ENCODE data around the gene FASN. TPM values are rescaled to one million over a fixed set of nuclear protein-coding genes. Genes with fewer than 3 reads are reported as not detected.

FASN gene
- total and polyA plus RNA-seq, 2 of the 13 experiments (the other 11 are each of a cell fraction or from before 2014, with no cell fraction given) = 51.7 to 101 TPM

- no peak for TF ChIP-seq IKZF4 (CRISPR knock-in tag; IDR thresholded peaks at IDR 0.05; ENCODE audit: borderline replicate concordance, low read depth, not compliant biosample characterization)
- TF ChIP-seq MIER3 (CRISPR knock-in tag; IDR thresholded peaks at IDR 0.05; ENCODE audit: borderline replicate concordance) = no peak
- TF ChIP-seq DRAP1 (CRISPR knock-in tag; IDR thresholded peaks at IDR 0.05) = no peak
- no peak for TF ChIP-seq PATZ1 (CRISPR knock-in tag; IDR thresholded peaks at IDR 0.05)
- no peak for TF ChIP-seq SOX13 (IDR thresholded peaks at IDR 0.05)
- no peak for TF ChIP-seq SOX13 (CRISPR knock-in tag; conservative IDR thresholded peaks at IDR 0.05 in 1 of 2, IDR thresholded peaks at IDR 0.05 in 1 of 2)
- TF ChIP-seq ZNF296 (CRISPR knock-in tag; conservative IDR thresholded peaks at IDR 0.05) = peak; percentile 79
- no peak for TF ChIP-seq PITX1 (CRISPR knock-in tag; IDR thresholded peaks at IDR 0.05)
- no peak for TF ChIP-seq ZNF678 (CRISPR knock-in tag; IDR thresholded peaks at IDR 0.05)
- no peak for TF ChIP-seq ZNF644 (CRISPR knock-in tag; IDR thresholded peaks at IDR 0.05; ENCODE audit: low read depth)
- no peak for TF ChIP-seq IKZF1 (IDR thresholded peaks at IDR 0.05)
- TF ChIP-seq ZNF7 (CRISPR knock-in tag; IDR thresholded peaks at IDR 0.05) = no peak
- TF ChIP-seq ZNF20 (CRISPR knock-in tag; IDR thresholded peaks at IDR 0.05) = no peak
- no peak for TF ChIP-seq HNRNPH1 (optimal IDR thresholded peaks at IDR 0.05; ENCODE audit: low read depth, low read length)
- no peak for TF ChIP-seq POLR2AphosphoS2 (IDR thresholded peaks at IDR 0.05; ENCODE audit: low read depth, low read length)
- no peak for TF ChIP-seq ZSCAN20 (CRISPR knock-in tag; IDR thresholded peaks at IDR 0.05; ENCODE audit: borderline replicate concordance)
- peak; percentile 78 for TF ChIP-seq RBFOX2 (IDR thresholded peaks at IDR 0.05; ENCODE audit: low read depth, low read length)
- 0 out of 2 replicates have a peak, but pooled peaks have one; percentile 62 for TF ChIP-seq ZNF232 (CRISPR knock-in tag; IDR thresholded peaks at IDR 0.05; ENCODE audit: borderline replicate concordance)
- TF ChIP-seq ESRRA (CRISPR knock-in tag; IDR thresholded peaks at IDR 0.05; ENCODE audit: low read depth) = 0 out of 2 replicates have a peak, but pooled peaks have one; percentile 27
- TF ChIP-seq BCLAF1 (IDR thresholded peaks at IDR 0.05) = no peak
- no peak for TF ChIP-seq TCF12 (IDR thresholded peaks at IDR 0.05)
- TF ChIP-seq TCF12 (CRISPR knock-in tag; IDR thresholded peaks at IDR 0.05) = no peak
- no peak for TF ChIP-seq NR2F6 (IDR thresholded peaks at IDR 0.05)
- no peak for TF ChIP-seq NR2F6 (CRISPR knock-in tag; IDR thresholded peaks at IDR 0.05)
- no peak for TF ChIP-seq ZSCAN25 (CRISPR knock-in tag; IDR thresholded peaks at IDR 0.05)
- 0 out of 2 replicates have a peak, but pooled peaks have one; percentile 67 for TF ChIP-seq TERF1 (CRISPR knock-in tag; IDR thresholded peaks at IDR 0.05)
These were observed 2.0 kb downstream of the FASN start (continued) for GRCh38 chr17:82095777-82096708.

Measured in HepG2 (cell line).